Measurements from ENCODE around the gene ZNF609.

- TF ChIP-seq CTCF (IDR thresholded peaks at IDR 0.05) (no peak), POLR2A (IDR thresholded peaks at IDR 0.05) (peak; percentile 56 to 89 (median 87))
Observed at GRCh38 chr15:64702816-64703631, 242.6 kb downstream of the ZNF609 start.

Measured in body of pancreas (tissue), 4 donors.